ENCODE data around the gene GSG1L. TPM values are rescaled to one million over a fixed set of nuclear protein-coding genes. Genes with fewer than 3 reads are reported as not detected.

The GSG1L gene
- total RNA-seq, 1 experiment from 2014 or later, result not detected

DNA sequence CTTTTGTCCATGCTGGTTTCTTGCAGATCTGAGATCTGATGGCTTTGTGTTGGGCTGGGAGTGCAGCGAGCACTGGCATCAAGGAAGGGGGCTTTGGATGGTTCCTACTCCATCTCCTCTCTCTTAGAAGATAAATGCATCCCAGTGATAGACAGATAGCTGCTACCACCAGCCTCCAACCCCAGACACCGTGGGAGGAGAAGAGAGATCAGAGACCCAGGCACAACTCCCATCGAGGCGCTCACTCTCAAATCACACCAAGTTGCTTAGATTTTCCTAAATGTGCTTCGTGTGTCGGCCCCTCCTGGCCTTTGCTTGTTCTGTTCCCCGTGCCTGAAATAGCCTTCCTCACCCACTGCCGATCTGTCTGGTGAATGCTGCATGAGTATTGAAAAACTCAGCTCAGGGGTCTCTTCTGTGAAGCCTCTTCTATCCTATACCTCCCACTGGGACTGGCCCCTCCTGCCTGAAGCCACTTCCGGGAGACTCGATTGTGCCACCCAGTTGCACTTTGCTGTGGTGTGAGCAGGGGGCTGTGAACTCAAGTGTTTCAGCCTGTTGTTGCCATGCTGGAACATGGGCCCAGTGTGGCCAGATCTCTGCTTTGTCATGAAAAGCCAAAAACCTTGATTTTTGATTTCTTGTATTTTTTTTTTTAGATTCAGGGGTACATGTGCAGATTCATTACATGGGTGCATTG is 242.7 kb downstream of the GSG1L start:
- no peak for DNase-seq (ENCODE audit: low spot score)

DNA sequence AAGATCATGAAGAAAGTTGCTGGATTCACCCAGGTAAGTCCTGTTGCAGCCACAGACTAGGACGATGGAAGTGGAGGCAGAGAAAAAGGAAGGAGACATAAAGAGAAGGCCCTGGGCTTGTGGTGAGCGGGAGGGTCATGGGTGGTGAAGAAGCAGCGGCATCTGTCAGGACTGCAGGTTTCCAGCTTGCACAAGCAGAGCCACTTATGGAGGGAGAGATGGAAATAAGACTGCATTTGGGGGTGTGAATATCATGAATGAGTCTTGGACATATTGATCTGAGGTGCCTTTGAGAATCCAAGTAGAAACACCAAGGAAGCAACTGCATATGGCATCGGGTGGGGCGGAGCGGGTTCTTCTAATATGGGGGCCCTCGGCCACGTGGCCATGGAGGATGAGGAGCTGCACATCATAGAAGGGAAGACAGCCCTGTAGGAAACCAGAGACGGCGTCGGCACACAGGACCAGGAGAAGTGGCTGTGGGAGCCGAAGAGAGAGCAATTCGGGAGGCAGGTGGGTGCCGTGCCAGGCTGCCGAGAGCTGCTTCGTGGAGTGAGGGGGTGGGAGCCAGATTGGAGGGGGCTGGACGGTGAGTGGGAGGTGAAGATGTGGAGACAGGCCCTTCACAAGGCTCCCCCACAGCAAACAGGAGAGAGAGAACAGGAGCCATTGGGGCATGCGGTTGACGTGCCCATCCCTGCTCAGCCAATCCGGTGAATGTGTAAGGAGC is 243.5 kb downstream of the GSG1L start:
- DNase-seq (ENCODE audit: low spot score), result no peak

DNA sequence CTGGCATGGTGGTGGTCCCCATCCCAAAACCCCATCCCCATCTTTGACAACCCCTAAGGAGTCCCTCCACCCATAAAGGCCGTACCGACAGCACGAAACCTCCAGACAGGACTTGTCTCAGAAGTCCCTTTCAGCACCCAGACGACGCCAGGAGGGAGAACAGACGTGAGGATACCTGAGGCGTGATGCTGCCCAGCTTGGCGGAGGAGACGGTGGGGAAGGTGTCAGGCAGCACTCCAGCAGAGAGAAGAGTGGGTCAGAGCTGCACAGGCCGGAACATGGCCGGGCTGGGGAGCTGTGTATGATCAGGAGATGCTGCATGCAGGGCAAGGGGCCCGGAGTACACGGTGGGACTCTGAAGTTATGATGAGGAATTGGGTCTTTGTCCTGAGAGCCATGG is 244.2 kb downstream of the GSG1L start:
- DNase-seq (ENCODE audit: low spot score), result no peak

DNA sequence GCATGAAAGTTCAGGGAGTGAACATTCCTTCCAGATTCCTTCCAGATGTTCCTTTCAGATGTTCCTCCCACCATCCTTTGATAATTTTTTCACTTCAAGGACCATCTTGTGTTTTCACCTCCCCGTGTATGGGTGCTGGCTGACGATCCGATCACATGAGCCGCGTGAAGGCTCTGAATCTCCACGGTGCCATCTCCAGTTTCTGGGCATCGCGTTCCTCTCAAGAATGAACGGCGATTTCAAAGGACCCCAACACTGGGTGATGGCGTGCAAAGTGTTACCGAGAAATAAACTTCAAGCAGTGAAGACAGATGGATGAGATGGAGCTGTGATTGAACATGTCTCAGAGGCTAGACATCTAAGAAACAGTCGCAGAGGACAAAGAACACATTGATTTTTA is 245.3 kb downstream of the GSG1L start:
- no peak for DNase-seq (ENCODE audit: low spot score)

DNA sequence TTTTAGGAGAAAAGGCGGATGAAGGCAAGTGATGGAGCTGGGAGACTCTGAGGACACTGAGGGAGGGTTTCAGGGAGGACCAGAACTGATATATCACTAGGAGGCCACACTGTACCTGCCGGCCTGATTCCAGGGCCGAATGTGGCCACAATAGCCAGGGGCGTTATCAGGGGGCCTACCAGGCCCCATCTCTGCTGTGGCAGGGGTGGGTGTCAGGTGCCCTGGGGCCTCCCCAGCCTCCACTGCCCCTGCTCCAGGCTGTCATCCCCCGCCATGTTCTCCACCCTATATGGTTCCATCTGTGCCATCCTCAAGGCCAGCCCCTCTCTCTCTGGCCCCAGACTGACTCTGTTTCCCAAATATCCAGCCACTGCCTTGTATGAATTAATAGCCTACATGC is 246.5 kb downstream of the GSG1L start:
- DNase-seq (ENCODE audit: low spot score), result no peak

DNA sequence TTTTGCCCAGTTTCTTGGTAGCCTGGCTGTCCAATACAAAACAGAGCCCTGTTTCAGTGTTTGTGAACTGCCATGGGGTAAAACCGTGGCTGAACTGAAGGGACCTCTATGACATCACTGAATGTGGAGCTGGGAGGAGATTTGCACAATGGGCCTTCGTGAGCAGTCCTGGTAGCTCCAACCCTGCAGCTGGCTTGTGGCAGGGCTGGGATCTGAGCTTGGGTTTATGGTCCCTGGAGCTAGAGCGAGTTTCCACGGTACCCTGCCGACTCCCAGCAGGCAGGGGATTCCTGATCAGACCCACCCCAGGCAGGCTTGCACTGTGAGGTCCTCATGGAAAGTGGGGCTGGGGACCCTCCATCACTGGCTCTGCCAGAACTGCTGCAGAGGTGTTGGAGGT is 247.0 kb downstream of the GSG1L start:
- DNase-seq (ENCODE audit: low spot score), result no peak

DNA sequence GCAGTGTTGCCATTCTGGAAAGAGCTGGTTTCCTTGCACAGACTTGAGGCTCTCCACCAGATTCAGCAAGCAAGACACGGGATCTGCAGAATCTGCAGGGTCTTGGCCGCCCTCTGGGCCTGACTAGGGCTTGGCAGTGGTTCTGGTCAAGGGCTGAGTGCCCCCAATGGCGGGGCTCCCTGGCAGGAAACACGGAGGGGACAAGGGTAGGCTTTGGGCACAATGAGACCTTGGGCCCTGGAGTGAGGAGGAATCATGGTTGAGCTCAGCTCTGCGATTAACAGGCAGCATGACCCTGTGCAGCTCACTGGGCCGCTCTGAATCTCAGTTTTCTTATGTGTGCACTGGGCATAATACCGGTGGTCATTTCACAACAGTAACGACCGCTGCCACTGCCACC is 249.9 kb downstream of the GSG1L start:
- no peak for DNase-seq (ENCODE audit: low spot score)

DNA sequence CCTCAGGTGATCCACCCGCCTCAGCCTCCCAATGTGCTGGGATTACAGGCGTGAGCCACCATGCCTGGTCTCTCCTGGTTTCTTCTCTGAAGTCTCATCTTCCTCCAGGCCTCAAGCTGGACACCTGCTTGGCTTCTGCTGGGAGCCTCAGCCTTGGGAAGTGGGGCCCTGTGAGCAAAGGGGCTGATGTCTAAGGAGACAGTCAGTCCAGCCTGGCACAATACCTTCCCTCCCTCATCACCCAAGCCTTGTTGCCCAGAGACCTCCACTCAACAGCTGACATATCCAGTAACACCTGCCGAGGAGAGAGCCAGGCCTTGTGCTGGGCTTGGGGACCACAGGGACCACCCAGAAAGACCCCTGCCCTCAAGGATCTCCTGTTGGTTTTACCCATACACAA is 251.6 kb downstream of the GSG1L start:
- DNase-seq (ENCODE audit: low spot score), result no peak

DNA sequence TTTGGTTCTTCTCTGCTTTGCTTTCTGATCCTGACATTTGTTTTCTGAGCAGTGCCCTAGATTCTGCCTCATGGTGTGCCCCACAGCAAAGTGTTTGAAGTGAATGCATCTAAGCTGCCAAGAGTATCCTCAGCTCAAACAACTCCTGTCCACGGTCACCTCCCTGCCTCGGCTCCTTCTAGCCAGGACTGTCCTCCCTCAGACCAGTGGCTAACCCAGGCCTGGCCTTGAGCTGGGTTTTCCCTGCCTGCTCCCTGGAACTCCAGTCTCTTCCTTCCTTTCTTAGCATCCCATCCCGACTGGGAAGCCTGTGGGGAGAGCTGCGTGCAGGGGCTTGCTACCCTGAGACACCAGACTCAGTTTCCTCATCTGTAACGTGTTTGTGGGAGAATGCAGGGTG is 256.5 kb downstream of the GSG1L start:
- DNase-seq (ENCODE audit: low spot score), result no peak

DNA sequence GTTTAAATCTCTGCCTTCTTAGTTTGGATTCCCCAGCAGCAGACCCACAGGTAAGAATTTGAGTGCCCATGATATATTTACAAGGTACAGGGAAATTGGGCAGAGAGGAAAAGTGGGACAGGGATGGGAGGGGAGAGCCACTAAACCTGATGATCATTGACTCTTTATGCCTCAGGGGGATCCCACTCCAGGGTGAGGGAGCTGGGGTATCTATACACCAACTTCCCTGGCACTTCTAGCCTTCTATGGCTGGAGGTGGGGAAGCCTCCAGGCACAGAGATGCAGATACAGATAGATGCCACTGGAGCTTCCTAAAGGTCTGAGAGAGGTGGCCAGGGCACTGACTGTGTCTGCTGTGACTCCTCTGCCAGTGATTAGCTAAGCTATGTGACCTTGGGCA is 257.1 kb downstream of the GSG1L start:
- DNase-seq (ENCODE audit: low spot score), result no peak

DNA sequence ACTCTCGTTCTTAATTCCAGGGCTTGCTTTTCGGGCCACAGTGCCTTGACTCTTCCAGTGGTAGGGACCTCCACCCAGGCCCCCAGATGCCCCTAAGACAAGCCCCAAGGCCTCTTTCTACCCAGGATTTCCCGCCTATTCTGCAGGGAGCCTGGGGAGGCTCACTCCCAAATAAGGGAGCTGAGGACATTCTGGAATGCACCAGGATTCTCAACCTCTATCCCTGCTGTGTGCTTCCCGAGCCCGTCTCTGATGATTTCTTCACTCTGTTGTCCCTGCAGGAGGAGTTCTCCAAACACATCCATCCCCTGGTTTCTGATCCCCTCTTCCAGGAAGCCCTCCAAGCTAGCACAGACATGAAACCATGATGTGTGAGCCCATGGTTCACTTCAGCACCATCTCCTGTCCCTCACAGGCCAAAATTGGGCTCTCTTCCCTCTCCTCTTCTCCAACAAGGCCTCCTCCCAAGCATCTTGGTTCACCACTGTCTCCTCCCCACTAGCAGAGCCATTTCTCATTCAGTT is 257.6 kb downstream of the GSG1L start:
- DNase-seq (ENCODE audit: low spot score), result no peak

DNA sequence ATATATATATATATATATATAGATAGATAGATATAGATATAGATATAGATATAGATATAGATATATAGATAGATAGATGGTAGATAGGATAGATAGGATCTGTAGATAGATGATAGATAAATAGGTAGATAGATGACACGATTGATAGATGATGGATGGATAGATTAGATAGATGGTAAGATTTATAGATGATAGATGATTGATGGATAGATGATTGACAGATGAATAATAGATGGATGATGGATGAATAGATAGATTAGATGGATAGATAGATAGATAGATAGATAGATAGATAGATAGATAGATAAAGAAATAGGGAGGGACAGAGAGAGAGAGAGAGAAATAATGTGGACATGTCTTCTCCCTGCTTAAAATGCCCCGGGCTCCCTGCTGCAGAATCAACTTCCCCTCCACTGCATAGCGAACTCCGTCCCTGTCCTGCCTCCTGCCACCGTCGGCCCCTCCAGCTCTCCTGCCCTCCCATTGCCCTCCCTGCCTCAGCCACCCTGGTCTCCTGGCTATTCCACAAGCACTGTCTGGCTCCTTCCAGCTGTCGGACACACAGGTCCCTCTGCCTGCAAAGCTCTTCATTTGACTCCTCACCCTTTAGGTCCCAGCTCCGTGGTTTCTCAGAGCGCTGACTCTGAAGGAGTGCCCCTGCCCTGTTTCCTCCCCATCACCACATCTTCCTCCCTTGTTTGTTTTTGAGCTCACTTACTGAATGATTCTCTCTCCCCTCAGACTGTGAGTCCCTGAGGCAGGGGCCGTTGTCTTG is 259.6 kb downstream of the GSG1L start:
- no peak for DNase-seq (ENCODE audit: low spot score)

DNA sequence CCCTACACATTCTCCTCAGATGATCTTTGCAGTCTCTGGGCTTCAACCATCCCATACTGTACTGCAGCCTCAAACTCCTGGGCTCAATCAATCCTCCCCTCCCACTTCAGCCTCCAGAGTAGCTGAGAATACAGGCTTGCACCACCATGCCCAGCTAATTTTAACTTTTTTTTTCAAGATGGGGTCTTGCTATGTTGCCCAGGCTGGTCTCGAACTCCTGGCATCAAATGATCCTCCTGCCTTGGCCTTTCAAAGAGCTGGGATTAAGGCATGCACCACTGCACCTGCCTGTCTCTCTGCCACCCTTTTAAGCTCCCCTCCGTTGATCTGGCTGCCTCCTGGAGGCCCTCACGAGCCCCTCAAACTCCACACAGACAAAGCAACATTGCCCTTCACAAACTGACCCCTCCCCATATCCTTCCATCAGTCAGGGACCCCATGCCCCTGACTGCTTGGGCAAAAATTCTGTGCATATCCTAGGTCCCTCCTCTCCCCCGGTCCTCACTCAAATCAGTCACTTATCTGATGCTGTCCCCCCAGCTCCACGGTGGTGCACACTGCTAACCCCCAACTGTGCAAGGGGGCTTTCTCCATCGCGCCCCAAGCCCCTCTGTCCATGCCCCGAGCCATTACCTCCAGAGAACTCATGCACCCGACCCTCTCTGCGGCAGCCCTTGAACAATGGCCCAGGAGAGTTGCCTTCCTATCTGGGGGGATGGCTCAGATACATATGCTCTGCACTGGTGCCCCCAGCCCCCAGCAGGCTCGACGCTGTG is 260.7 kb downstream of the GSG1L start:
- DNase-seq (ENCODE audit: low spot score), result no peak

DNA sequence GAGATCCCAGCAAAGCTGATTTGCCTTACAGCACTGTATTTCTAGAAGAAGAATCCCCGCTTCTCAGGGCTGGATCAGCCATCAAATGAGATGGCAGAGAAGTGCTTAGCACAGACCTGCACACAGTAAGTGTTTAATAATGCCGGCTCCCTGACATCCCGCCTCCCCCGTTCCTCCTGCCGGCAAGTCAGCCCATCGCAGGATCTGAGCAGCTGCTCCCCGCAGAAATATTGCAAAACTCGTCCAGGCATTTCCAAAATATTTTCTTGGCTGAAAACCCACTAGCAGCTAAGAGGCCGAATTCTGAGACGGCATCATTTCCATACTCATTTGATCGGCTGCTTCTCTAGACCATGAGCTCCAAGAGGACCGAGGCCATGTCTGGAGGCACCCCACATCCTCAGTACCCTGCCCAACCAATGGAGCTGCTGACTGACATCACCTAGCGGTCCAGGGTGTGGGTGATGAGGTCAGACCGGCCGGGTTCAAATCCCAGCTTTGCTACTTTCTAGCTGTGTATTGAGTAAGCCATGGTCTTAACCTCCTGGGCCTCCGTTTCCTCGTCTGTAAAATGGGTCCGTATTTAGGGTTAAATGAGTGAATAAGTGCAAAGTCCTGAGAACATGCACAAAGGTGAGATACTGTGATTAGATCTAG is 262.1 kb downstream of the GSG1L start:
- DNase-seq (ENCODE audit: low spot score), result no peak

DNA sequence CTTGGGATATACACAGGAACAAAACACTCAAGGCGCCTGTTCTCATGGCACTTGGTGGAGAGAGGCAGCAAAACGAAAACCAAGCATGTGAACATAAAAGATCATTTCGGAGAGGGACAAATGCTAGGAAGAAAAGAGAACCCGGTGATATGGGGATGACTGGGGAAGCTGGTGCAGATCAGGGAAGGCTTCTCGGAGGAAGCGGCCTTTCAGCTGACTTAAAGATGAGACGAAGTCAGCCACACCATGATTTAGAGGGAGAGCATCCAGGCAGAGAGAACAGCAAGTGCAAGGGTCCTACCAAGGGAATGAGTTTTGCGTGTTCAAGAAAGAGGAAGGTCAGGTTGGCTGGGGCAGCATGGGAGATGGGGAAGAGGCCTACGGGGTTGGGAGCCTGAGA is 262.7 kb downstream of the GSG1L start:
- no peak for DNase-seq (ENCODE audit: low spot score)

DNA sequence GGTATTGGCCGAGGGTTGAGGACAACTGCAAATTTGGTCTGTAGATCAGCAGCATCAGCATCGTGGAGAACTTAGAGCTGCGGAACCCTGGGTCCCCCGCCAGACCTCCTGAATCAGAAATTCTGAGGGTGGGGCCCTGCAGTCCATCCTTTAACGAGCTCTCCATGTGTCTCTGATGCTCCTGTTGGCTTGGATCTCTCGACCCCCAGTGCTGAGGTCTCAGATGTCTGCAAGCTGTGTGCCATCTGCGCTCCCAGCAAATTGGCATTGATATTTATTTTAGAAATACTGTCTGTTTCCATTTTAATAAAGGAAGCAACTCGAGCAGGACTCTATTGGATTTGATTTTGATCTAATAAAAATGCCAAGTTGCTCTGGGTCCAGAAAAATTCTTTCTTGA is 263.6 kb downstream of the GSG1L start:
- DNase-seq (ENCODE audit: low spot score), result no peak

DNA sequence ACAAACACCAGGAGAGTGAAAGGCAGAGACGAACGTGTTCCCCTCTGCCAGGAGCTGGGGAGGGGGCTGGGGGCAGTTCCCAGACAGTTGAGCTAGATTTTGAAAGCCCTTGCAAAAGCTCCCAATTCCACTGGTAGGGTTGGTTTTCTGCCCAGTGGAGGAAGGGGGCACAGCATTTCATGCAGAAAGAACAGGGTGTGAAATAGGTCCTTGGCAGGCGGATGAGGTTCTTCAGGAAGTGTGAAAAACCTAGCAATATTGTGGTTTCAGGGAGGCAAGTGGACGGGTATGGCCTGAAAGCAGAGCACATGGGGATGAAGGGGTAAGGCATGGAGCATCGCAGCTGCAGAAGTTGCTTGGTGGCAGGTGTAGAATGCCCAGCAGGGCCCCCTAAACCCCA is 265.3 kb downstream of the GSG1L start:
- DNase-seq (ENCODE audit: low spot score), result no peak

DNA sequence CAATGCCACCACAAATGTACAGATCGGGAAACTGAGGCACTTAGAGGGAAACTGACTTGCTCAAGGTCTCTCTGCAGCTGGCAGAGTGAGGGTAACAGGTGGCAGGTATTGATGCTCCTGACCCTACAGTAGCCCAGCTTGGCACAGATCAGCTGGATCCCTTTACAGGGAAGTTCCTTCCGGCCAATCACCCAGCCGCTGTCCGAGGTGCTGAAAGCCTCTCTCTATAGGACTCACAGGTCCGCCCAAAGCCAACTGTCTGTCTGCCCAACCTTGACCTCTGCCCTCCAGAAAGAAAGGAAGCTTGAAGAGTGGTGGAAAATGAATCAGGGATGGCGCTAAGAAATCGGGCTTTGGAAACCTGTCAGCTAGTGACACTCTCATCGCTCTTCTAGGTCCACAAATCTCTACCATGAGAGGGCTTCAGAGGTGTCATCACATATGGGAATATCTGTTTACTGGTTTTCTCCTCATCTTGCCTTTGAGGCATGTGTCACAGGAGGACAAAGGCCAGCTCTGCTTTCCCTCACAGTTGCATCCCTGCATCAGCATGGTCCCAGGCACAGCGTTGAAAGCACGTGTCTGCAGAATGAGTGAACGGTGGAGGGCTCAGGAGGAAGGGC is 267.4 kb downstream of the GSG1L start:
- peak; percentile 51 for DNase-seq (ENCODE audit: low spot score)

DNA sequence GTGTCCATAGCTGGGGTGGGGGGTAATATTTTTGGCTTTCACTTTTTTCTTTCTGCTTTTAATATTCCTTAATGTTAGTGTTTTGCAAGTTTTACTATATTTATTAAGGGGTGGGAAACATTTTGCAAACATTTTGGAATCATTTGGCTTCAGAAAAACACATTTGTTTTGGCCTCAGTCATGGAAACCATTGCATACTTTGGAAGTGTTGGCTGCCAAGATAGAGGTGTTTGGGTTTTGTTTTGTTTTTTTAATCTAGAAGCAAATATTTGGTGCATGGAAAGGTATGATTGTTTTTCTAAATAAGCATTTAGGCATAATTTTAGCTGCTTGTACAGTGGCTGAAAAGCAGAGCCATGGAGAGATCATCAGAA is 270.3 kb downstream of the GSG1L start:
- no peak for DNase-seq (ENCODE audit: low spot score)

DNA sequence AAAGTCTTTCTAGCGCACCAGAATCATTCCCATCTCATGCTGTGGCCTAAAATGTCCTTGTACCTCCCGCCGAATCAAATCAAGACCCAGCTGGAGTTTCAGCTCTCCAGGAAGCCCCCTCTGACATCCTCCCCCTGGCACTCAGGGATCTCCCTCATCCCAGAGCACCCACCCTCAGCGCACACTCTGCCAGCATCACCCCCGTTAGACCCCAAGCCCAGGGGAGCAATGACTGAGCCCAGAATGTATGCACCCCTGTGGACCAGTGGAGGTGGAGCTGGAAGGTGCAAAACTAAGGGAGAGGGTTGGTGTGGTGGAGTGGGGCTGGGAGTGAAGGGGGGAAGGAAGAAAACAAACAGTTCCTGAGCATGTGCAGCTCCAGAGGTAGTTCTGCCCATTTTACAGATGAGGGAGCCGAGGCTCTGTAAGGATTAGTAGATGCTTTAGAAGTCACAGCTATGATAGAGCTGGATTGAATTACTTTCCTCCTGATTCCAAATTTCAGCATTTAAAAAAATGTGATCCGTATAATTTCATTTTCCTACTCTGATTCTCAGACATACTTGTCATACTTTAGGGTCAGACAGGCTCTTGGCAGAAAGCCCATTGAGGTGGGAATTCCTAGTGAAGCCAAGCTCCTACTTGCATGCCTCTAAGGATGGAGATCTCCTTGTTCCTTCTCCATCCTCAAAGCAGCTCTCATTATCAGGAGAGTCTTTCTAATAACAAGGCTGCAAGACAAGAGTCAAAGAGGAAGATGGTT is 270.8 kb downstream of the GSG1L start:
- DNase-seq (ENCODE audit: low spot score), result no peak
